Esophagus squamous epithelium (tissue), 5 donors: ENCODE data around the gene COL18A1. TPM values are rescaled to one million over a fixed set of nuclear protein-coding genes. Genes with fewer than 3 reads are reported as not detected.

Source experiments
- DNase-seq: peaks from one replicate; lab custom pipeline; 2025; lab: John Stamatoyannopoulos, UW
- H3K27ac ChIP-seq, 4 donors: fragments of 200-600 bp; sonication (generic); one replicate each; pipeline ENCODE4 v1.5.1; 2016 to 2019; ENCODE audit warnings: mild to moderate bottlenecking in 1 of 4
- H3K27me3 ChIP-seq, 4 donors: fragments of 200-600 bp; sonication (generic); 1 replicate in 3 of 4; 2 replicates in 1 of 4; pipeline versions ENCODE4 v1.5.1 to v1.6.0; 2017 to 2021; ENCODE audit warnings: antibody characterized with exemption in 1 of 4
- H3K36me3 ChIP-seq, 3 donors: fragments of 200-600 bp; sonication (generic); one replicate each; pipeline ENCODE4 v1.5.1; 2016 to 2019
- H3K4me1 ChIP-seq, 3 donors: fragments of 200-600 bp; sonication (generic); one replicate each; pipeline ENCODE4 v1.5.1; 2017 to 2019
- H3K4me3 ChIP-seq, 4 donors: fragments of 200-600 bp; sonication (generic); 1 replicate in 3 of 4; 2 replicates in 1 of 4; pipeline ENCODE4 v1.5.1; 2016 to 2019; ENCODE audit warnings: mild to moderate bottlenecking in 2 of 4, moderate library complexity in 1 of 4
- H3K9me3 ChIP-seq, 3 donors: fragments of 200-600 bp; sonication (generic); one replicate each; pipeline ENCODE4 v1.5.1; 2016 to 2019
- CTCF ChIP-seq, 6 experiments: fragments of 450-650 bp in 4 of 6; fragments of 200-600 bp in 2 of 6; sonication (generic) in 2 of 6; IDR thresholded peaks; one replicate each; pipeline ENCODE4 v1.5.1; 2016 to 2019; ENCODE audit warnings: antibody characterized with exemption in 6 of 6, mild to moderate bottlenecking in 4 of 6, moderate library complexity in 4 of 6
- POLR2A ChIP-seq, 4 donors: fragments of 450-650 bp; IDR thresholded peaks; one replicate each; pipeline ENCODE4 v1.6.1; 2017; ENCODE audit warnings: antibody characterized with exemption in 4 of 4, mild to moderate bottlenecking in 4 of 4, moderate library complexity in 3 of 4
- WGBS, 2 donors: methylation state at CpG; one replicate each; pipeline ENCODE4 v1.1.5; 2018; 5-methylcytosine and 5-hydroxymethylcytosine counted together
- intact Hi-C: fragments of 100-400 bp; cut with DNase I; formaldehyde crosslinking; loops from one replicate; pipeline ENCODE4 v1.15.0; 2022
- total RNA-seq, 4 donors: library from RNA; depleted of rRNA; stranded (reverse); fragments of >200 nt; gene quantifications; one replicate each; pipeline ENCODE4 v1.1.0, GENCODE V29; 2016
- donor health status: DM: yes; HTN: yes; CAD: no.

Gene COL18A1
- total RNA-seq, 4 donors from 2014 or later, result 38.9 to 69.0 (median 52.5) TPM

DNA sequence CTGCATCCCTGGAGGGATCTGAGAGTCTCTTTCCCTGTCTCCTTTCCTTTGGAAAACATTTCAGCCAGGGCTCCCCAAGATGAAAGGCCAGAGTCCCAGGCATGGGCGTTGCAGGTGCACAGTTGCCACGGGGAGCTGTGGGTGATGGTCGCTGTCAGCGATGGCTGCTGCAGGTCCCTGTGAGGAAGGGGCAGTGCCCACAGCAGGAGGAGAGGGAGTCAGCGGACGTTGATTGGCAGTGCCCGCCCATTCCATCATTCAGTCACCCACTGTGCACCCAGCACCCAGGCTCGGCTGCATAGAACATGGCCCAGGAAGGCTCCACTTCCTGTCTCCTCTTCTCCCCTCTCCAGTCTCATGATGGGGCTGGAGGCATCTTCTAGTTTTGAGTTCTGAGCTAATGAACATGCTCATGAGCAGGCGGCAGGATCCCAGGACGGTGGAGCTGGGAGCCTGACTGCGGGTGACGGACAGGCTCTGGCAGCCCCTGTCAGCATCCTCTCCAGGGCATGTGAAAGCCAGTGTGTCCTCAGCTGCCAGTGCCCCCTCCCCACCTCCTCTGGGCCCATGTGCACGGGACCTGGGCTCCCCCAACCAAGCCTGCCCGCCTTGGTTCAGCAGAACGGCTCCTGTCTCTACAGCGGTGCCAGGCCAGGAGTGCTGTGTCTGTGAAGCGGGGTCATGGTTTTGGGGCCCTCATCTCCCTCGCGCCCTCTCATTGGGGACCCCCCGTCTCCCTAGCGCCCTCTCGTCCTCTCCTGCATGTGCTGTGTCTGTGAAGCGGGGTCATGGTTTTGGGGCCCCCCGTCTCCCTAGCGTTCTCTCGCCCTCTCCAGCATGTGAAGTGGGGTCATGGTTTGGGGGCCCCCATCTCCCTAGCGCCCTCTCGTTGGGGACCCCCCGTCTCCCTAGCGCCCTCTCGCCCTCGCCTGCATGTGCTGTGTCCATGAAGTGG is 24.5 kb downstream of the COL18A1 start:
- Histone ChIP-seq H3K4me3 (no peak overlapping the region), H3K9me3 (no peaks in the 10 kb centered on the region), H3K36me3 (no peaks in the 10 kb centered on the region), H3K27me3 (no peaks in the 10 kb centered on the region), H3K27ac (no peak overlapping the region), H3K4me1 (peaks cover 9 to 56% (median 25%) of the 10 kb centered on the region in 3 donors)
- TF ChIP-seq POLR2A (IDR thresholded peaks at IDR 0.05) (no peak), CTCF (IDR thresholded peaks at IDR 0.05) (no peak)
- intact Hi-C loops, result loop anchor here (10.0 kb wide), 2 partner anchors 55 to 475 kb away; no protein-coding TSS in a partner anchor
- 92 to 93% methylated on average over 19 to 23 of the region's 32 CpGs for WGBS, 2 donors
- no peak for DNase-seq

GRCh38 chr21:45430521-45431501 is 25.8 kb downstream of the COL18A1 start:
- intact Hi-C loops, result loop anchor here (10.0 kb wide), 2 partner anchors 56 to 476 kb away; no protein-coding TSS in a partner anchor
- TF ChIP-seq POLR2A (IDR thresholded peaks at IDR 0.05), result no peak
- TF ChIP-seq CTCF (IDR thresholded peaks at IDR 0.05), result no peak
- Histone ChIP-seq H3K4me3 (no peak overlapping the region), H3K36me3 (no peaks in the 10 kb centered on the region), H3K9me3 (no peaks in the 10 kb centered on the region), H3K27ac (peak overlapping the region in 3 of 4 donors; percentile 26 to 70 (median 58)), H3K4me1 (peaks cover 9 to 68% (median 25%) of the 10 kb centered on the region in 3 donors), H3K27me3 (no peaks in the 10 kb centered on the region)
- WGBS, 2 donors, result 88 to 94% methylated on average over 8 to 9 of the region's 48 CpGs
- DNase-seq, result no peak

GRCh38 chr21:45431781-45432572 is 27.0 kb downstream of the COL18A1 start:
- 70 to 74% methylated on average over 1 to 5 of the region's 17 CpGs for WGBS, 2 donors
- intact Hi-C loops, result loop anchor here (10.0 kb wide), 2 partner anchors 57 to 477 kb away; no protein-coding TSS in a partner anchor
- H3K27me3 ChIP-seq, result no peaks in the 10 kb centered on the region
- TF ChIP-seq CTCF (IDR thresholded peaks at IDR 0.05) (no peak), POLR2A (IDR thresholded peaks at IDR 0.05) (no peak)
- H3K27ac ChIP-seq, result peak overlapping the region; percentile 4 to 75 (median 64)
- no peaks in the 10 kb centered on the region for H3K36me3 ChIP-seq
- H3K4me1 ChIP-seq, result peaks cover 15 to 72% (median 25%) of the 10 kb centered on the region in 3 donors
- no peak for DNase-seq
- no peak overlapping the region for H3K4me3 ChIP-seq
- H3K9me3 ChIP-seq, result no peaks in the 10 kb centered on the region

GRCh38 chr21:45432575-45433255 is 27.8 kb downstream of the COL18A1 start:
- Histone ChIP-seq H3K9me3 (no peaks in the 10 kb centered on the region), H3K27me3 (no peaks in the 10 kb centered on the region), H3K36me3 (no peaks in the 10 kb centered on the region), H3K27ac (peak overlapping the region; percentile 4 to 75 (median 64)), H3K4me1 (peaks cover 11 to 64% (median 18%) of the 10 kb centered on the region in 3 donors), H3K4me3 (no peak overlapping the region)
- TF ChIP-seq POLR2A (IDR thresholded peaks at IDR 0.05), result no peak
- TF ChIP-seq CTCF (IDR thresholded peaks at IDR 0.05), result no peak
- no peak for DNase-seq
- intact Hi-C loops, result loop anchor here (10.0 kb wide), 2 partner anchors 58 to 478 kb away; no protein-coding TSS in a partner anchor
- 39 to 43% methylated on average over 8 to 14 of the region's 16 CpGs for WGBS, 2 donors
